Spleen (tissue), 13 donors: Measurements from ENCODE around the gene HMX3. TPM values are rescaled to one million over a fixed set of nuclear protein-coding genes. Genes with fewer than 3 reads are reported as not detected.

Source experiments
- DNase-seq: peaks from one replicate; pipeline ENCODE4 v3.0.0-alpha.2; 2020
- H3K27ac ChIP-seq, 8 donors: fragments of 200-600 bp; sonication (generic) in 7 of 8; 1 replicate in 4 of 8; 2 replicates in 4 of 8; pipeline versions ENCODE4 v1.5.0 to v1.8.0; 2016 to 2021; ENCODE audit warnings: inconsistent platforms in 4 of 8, mild to moderate bottlenecking in 4 of 8, moderate library complexity in 1 of 8
- H3K27me3 ChIP-seq, 7 donors: fragments of 200-600 bp; sonication (generic) in 6 of 7; replicated peaks in 1 of 7; 1 replicate in 4 of 7; 2 replicates in 3 of 7; pipeline versions ENCODE4 v1.5.0 to v1.8.0; 2016 to 2021; ENCODE audit warnings: inconsistent platforms in 3 of 7, mild to moderate bottlenecking in 1 of 7
- H3K36me3 ChIP-seq, 6 donors: fragments of 200-600 bp; sonication (generic) in 5 of 6; 1 replicate in 4 of 6; 2 replicates in 2 of 6; pipeline versions ENCODE4 v1.5.0 to v1.8.0; 2016 to 2021; ENCODE audit warnings: inconsistent platforms in 2 of 6
- H3K4me1 ChIP-seq, 6 donors: fragments of 200-600 bp; sonication (generic) in 5 of 6; 1 replicate in 3 of 6; 2 replicates in 3 of 6; pipeline versions ENCODE4 v1.5.0 to v1.8.0; 2016 to 2021; ENCODE audit warnings: inconsistent platforms in 3 of 6
- H3K4me3 ChIP-seq, 8 donors: fragments of 200-600 bp; sonication (generic) in 7 of 8; 1 replicate in 4 of 8; 2 replicates in 4 of 8; pipeline versions ENCODE4 v1.5.0 to v1.8.0; 2016 to 2021; ENCODE audit warnings: inconsistent platforms in 4 of 8, mild to moderate bottlenecking in 4 of 8, moderate library complexity in 2 of 8
- H3K9me3 ChIP-seq, 8 donors: fragments of 200-600 bp; sonication (generic) in 7 of 8; 1 replicate in 4 of 8; 2 replicates in 4 of 8; pipeline versions ENCODE4 v1.5.0 to v1.8.0; 2016 to 2021; ENCODE audit warnings: inconsistent platforms in 4 of 8
- CTCF ChIP-seq, 11 experiments: fragments of 200-600 bp in 7 of 11; fragments of 450-650 bp in 4 of 11; sonication (generic) in 4 of 11; IDR thresholded peaks in 8 of 11; conservative IDR thresholded peaks in 3 of 11; 1 replicate in 7 of 11; 2 replicates in 4 of 11; pipeline versions ENCODE4 v1.4.0 to v1.8.0; 2016 to 2021; ENCODE audit warnings: antibody characterized with exemption in 11 of 11, inconsistent platforms in 4 of 11, mild to moderate bottlenecking in 1 of 11
- POLR2A ChIP-seq, 3 donors: fragments of 450-650 bp; IDR thresholded peaks; one replicate each; pipeline ENCODE4 v1.5.1; 2017; ENCODE audit warnings: antibody characterized with exemption in 3 of 3, mild to moderate bottlenecking in 1 of 3
- POLR2AphosphoS5 ChIP-seq, 3 donors: sonication (generic); formaldehyde crosslinking; IDR thresholded peaks; one replicate each; pipeline ENCODE4 v1.5.1; 2017; ENCODE audit warnings: antibody characterized with exemption in 3 of 3
- WGBS, 5 donors: extraction: QIAGEN DNeasy Blood & Tissue Kit in 3 of 5; methylation state at CpG; one replicate each; pipeline versions ENCODE4 v1.1.5 to v1.1.7; 2013 to 2018; 5-methylcytosine and 5-hydroxymethylcytosine counted together
- intact Hi-C: fragments of 100-400 bp; cut with DNase I; formaldehyde crosslinking; loops from one replicate; pipeline ENCODE4 v1.15.0; 2023; ENCODE audit warnings: low total_unique reads
- long read RNA-seq, 2 donors: transcript quantifications; one replicate each; lab custom pipeline, GENCODE V29; 2026
- polyA plus RNA-seq, 3 donors: library from polyadenylated mRNA; stranded (reverse); fragments of 200-250 nt; gene quantifications; one replicate each; pipeline ENCODE4 v1.2.1, GENCODE V29; 2013
- total RNA-seq, 7 donors: library from RNA; depleted of rRNA in 3 of 7; stranded (reverse); fragments of >200 nt in 3 of 7; fragmentation: NEBNext Ultra II Directional in 4 of 7; extraction: Animal tissue kit (Norgen Biotek cat#: 25700) in 4 of 7; gene quantifications; one replicate each; pipeline versions ENCODE4 v1.1.0 to v1.2.1, GENCODE V29; 2016 to 2021
- donor health status: healthy with polysubstance abuse.
- donor health status: DM: no; HTN: no; CAD: no; lungs with moderate emphysema.
- donor health status: DM: no; HTN: no; CAD: no.
- donor health status: Bipolar disorder and iron deficiency.
- donor health status: healthy.
- donor health status: DM: no; HTN: no; CAD: no.
- donor health status: DM: yes; HTN: yes; CAD: no.

The HMX3 gene
- total RNA-seq, result not detected
- not detected for polyA plus RNA-seq
- long read RNA-seq, donor 1, result 0 reads
- long read RNA-seq, donor 2, result 0 reads

GRCh38 chr10:123135415-123136141 is at the start of gene HMX3:
HMX3 (plus strand) TSS chr10:123135970; CDS start chr10:123136051, 81 bp downstream.
- DNase-seq, result no peak
- intact Hi-C loops, result no loop called here
- TF ChIP-seq CTCF (IDR thresholded peaks at IDR 0.05 in 8 of 11, conservative IDR thresholded peaks at IDR 0.05 in 3 of 11) (no peak), POLR2AphosphoS5 (IDR thresholded peaks at IDR 0.05) (no peak), POLR2A (IDR thresholded peaks at IDR 0.05) (no peak)
- no peaks in the 10 kb centered on the region for H3K9me3 ChIP-seq
- WGBS, 5 donors, result 1 to 5% (median 1%) methylated on average over 4 to 76 of the region's 76 CpGs
- no peaks in the 10 kb centered on the region for H3K36me3 ChIP-seq
- H3K4me1 ChIP-seq, result peaks cover 40 to 79% (median 68%) of the 10 kb centered on the region in 6 donors
- peak within 1 kb of the TSS; percentile 36 to 70 (median 48) for H3K4me3 ChIP-seq
- H3K27ac ChIP-seq, result no peak within 1 kb of the TSS
- H3K27me3 ChIP-seq, result peaks cover 48 to 100% (median 99%) of the 10 kb centered on the region in 7 donors

- H3K4me1 ChIP-seq, result no peaks in the 10 kb centered on the region
- no peaks in the 10 kb centered on the region for H3K36me3 ChIP-seq
- intact Hi-C loops, result no loop called here
- DNase-seq, result no peak
- TF ChIP-seq CTCF (IDR thresholded peaks at IDR 0.05 in 8 of 11, conservative IDR thresholded peaks at IDR 0.05 in 3 of 11) (no peak), POLR2AphosphoS5 (IDR thresholded peaks at IDR 0.05) (no peak), POLR2A (IDR thresholded peaks at IDR 0.05) (no peak)
- WGBS, 5 donors, result 75 to 88% (median 83%) methylated on average over 7 of the region's 7 CpGs
- peaks cover 0 to 13% (median 0%) of the 10 kb centered on the region in 7 donors for H3K27me3 ChIP-seq
- H3K27ac ChIP-seq, result no peak overlapping the region
- H3K4me3 ChIP-seq, result no peak overlapping the region
- no peaks in the 10 kb centered on the region for H3K9me3 ChIP-seq
Measured at GRCh38 chr10:123086281-123086680, 49.5 kb upstream of the HMX3 start.

GRCh38 chr10:123087348-123087747 is 48.4 kb upstream of the HMX3 start:
- H3K27me3 ChIP-seq, result peaks cover 0 to 18% (median 0%) of the 10 kb centered on the region in 7 donors
- no peak for TF ChIP-seq POLR2A (IDR thresholded peaks at IDR 0.05)
- TF ChIP-seq POLR2AphosphoS5 (IDR thresholded peaks at IDR 0.05), result no peak
- TF ChIP-seq CTCF (IDR thresholded peaks at IDR 0.05 in 8 of 11, conservative IDR thresholded peaks at IDR 0.05 in 3 of 11), result no peak

GRCh38 chr10:123087786-123088185 is 48.0 kb upstream of the HMX3 start:
- no peak for DNase-seq
- H3K4me1 ChIP-seq, result no peaks in the 10 kb centered on the region
- peaks cover 0 to 22% (median 0%) of the 10 kb centered on the region in 7 donors for H3K27me3 ChIP-seq
- no peak overlapping the region for H3K27ac ChIP-seq
- H3K9me3 ChIP-seq, result no peaks in the 10 kb centered on the region
- no peaks in the 10 kb centered on the region for H3K36me3 ChIP-seq
- intact Hi-C loops, result no loop called here
- TF ChIP-seq POLR2AphosphoS5 (IDR thresholded peaks at IDR 0.05) (no peak), POLR2A (IDR thresholded peaks at IDR 0.05) (no peak), CTCF (IDR thresholded peaks at IDR 0.05 in 8 of 11, conservative IDR thresholded peaks at IDR 0.05 in 3 of 11) (no peak)
- no peak overlapping the region for H3K4me3 ChIP-seq
- WGBS, 5 donors, result 77 to 84% (median 78%) methylated on average over 3 of the region's 3 CpGs

More at GRCh38 chr10:123087348-123087747, 48.4 kb upstream of the HMX3 start:
- Histone ChIP-seq H3K9me3 (no peaks in the 10 kb centered on the region), H3K27ac (no peak overlapping the region), H3K4me3 (no peak overlapping the region), H3K4me1 (no peaks in the 10 kb centered on the region), H3K36me3 (no peaks in the 10 kb centered on the region)
- intact Hi-C loops, result no loop called here
- DNase-seq, result no peak
- 88 to 94% (median 92%) methylated on average over 4 of the region's 4 CpGs for WGBS, 5 donors
